A673 (cell line): Measurements from ENCODE around the gene RELCH. TPM values are rescaled to one million over a fixed set of nuclear protein-coding genes. Genes with fewer than 3 reads are reported as not detected.

Experiments
- BruUV-seq: library from RNA; stranded (reverse); fragments of 400-500 nt; replicated peaks from 2 replicates; lab custom pipeline; 2021; lab: Mats Ljungman, UMichigan
- CTCF ChIA-PET: fragments of 300-600 bp; sonication (Branson Sonifier 250); formaldehyde crosslinking; loops from one replicate; lab custom pipeline; 2022; ENCODE audit warnings: antibody characterized with exemption; lab: Charles Lee
- POLR2A ChIA-PET: fragments of 300-600 bp; sonication (Branson Sonifier 250); formaldehyde crosslinking; loops from one replicate; lab custom pipeline; 2022; ENCODE audit warnings: antibody characterized with exemption; ENCODE audit not compliant: low non-redundant PET; lab: Charles Lee
- DNase-seq: peaks from one replicate; pipeline ENCODE4 v3.0.0-alpha.2; 2015; ENCODE audit warnings: low spot score
- H3K27ac ChIP-seq: fragments of 200-600 bp; sonication (generic); 2 replicates; pipeline ENCODE4 v1.5.1; 2016; ENCODE audit warnings: mixed run types, low read depth, mild to moderate bottlenecking, mixed read lengths, antibody characterized with exemption, low read length; ENCODE audit not compliant: poor library complexity, severe bottlenecking
- H3K27me3 ChIP-seq: fragments of 200-600 bp; sonication (generic); replicated peaks from 2 replicates; pipeline ENCODE4 v1.6.1; 2017; ENCODE audit warnings: mixed run types, low read depth, mild to moderate bottlenecking, mixed read lengths, antibody characterized with exemption, low read length; ENCODE audit not compliant: insufficient read depth, poor library complexity
- H3K36me3 ChIP-seq: fragments of 200-600 bp; sonication (generic); 2 replicates; pipeline ENCODE4 v1.6.1; 2016; ENCODE audit warnings: mixed run types, mild to moderate bottlenecking, mixed read lengths, antibody characterized with exemption, low read length; ENCODE audit not compliant: insufficient read depth, poor library complexity, severe bottlenecking
- H3K4me1 ChIP-seq: fragments of 200-600 bp; sonication (generic); 2 replicates; pipeline ENCODE4 v1.6.1; 2017; ENCODE audit warnings: mixed run types, mild to moderate bottlenecking, mixed read lengths, antibody characterized with exemption, low read length; ENCODE audit not compliant: insufficient read depth, poor library complexity, severe bottlenecking
- H3K4me3 ChIP-seq: fragments of 200-600 bp; sonication (generic); 2 replicates; pipeline ENCODE4 v1.5.1; 2016; ENCODE audit warnings: low read depth, mixed run types, mild to moderate bottlenecking, mixed read lengths, low read length; ENCODE audit not compliant: poor library complexity, severe bottlenecking
- H3K9me3 ChIP-seq: fragments of 200-600 bp; sonication (generic); 2 replicates; pipeline ENCODE4 v1.6.1; 2016; ENCODE audit warnings: mixed run types, low read depth, mild to moderate bottlenecking, mixed read lengths, antibody characterized with exemption, low read length; ENCODE audit not compliant: poor library complexity, severe bottlenecking
- CTCF ChIP-seq: fragments of 300-800, 200-600 bp; sonication (generic); conservative IDR thresholded peaks from 2 replicates; pipeline ENCODE4 v1.5.1; 2017; ENCODE audit warnings: low read depth, mild to moderate bottlenecking, antibody characterized with exemption, low read length, moderate library complexity, mixed read lengths
- EZH2 ChIP-seq: fragments of 200-600 bp; sonication (generic); IDR thresholded peaks from 2 replicates; pipeline ENCODE4 v1.6.1; 2017; ENCODE audit warnings: borderline replicate concordance, low read depth, mild to moderate bottlenecking, mixed read lengths, antibody characterized with exemption, low read length; ENCODE audit not compliant: poor library complexity, severe bottlenecking
- intact Hi-C: fragments of 100-400 bp; cut with micrococcal nuclease; formaldehyde crosslinking; loops from one replicate; pipeline ENCODE4 v1.10.0; 2022; ENCODE audit not compliant: unreplicated experiment
- total RNA-seq: library from RNA; stranded (reverse); gene quantifications from 2 replicates; pipeline ENCODE4 v1.2.3, GENCODE V29; 2021

RELCH gene
- total RNA-seq, 1 experiment from 2014 or later = 29.2 TPM

GRCh38 chr18:62345909-62346308, 158.9 kb downstream of the RELCH start:
- POLR2A ChIA-PET = no interaction called here
- H3K4me3 ChIP-seq = no peak overlapping the region
- intact Hi-C loops = no loop called here
- no TSS peak for BruUV-seq
- no peaks in the 10 kb centered on the region for H3K27me3 ChIP-seq
- CTCF ChIA-PET = no interaction called here
- no peaks in the 10 kb centered on the region for H3K9me3 ChIP-seq
- no peak overlapping the region for H3K27ac ChIP-seq
- no peak for DNase-seq
- no peaks in the 10 kb centered on the region for H3K4me1 ChIP-seq
- TF ChIP-seq CTCF (no peak), EZH2 (no peak)
- no peaks in the 10 kb centered on the region for H3K36me3 ChIP-seq

- Histone ChIP-seq H3K9me3 (no peaks in the 10 kb centered on the region), H3K27ac (no peak overlapping the region), H3K36me3 (no peaks in the 10 kb centered on the region), H3K27me3 (no peaks in the 10 kb centered on the region), H3K4me3 (no peak overlapping the region), H3K4me1 (no peaks in the 10 kb centered on the region)
- no TSS peak for BruUV-seq
- intact Hi-C loops = no loop called here
- ChIA-PET CTCF (no interaction called here), POLR2A (no interaction called here)
- no peak for DNase-seq
- TF ChIP-seq EZH2 = no peak
- TF ChIP-seq CTCF = no peak
Measured at GRCh38 chr18:62346333-62347088, 159.5 kb downstream of the RELCH start.

- Histone ChIP-seq H3K4me3 (no peak overlapping the region), H3K4me1 (no peaks in the 10 kb centered on the region), H3K36me3 (no peaks in the 10 kb centered on the region), H3K9me3 (no peaks in the 10 kb centered on the region), H3K27ac (no peak overlapping the region), H3K27me3 (no peaks in the 10 kb centered on the region)
- CTCF ChIA-PET = no interaction called here
- no peak for TF ChIP-seq EZH2
- no peak for TF ChIP-seq CTCF
- no TSS peak for BruUV-seq
- intact Hi-C loops = no loop called here
- POLR2A ChIA-PET = no interaction called here
- DNase-seq = no peak
Measured at GRCh38 chr18:62347089-62347506, 160.0 kb downstream of the RELCH start.
